ENCODE measurements around the gene C1QTNF8. TPM values are rescaled to one million over a fixed set of nuclear protein-coding genes. Genes with fewer than 3 reads are reported as not detected.

C1QTNF8 gene
- total and polyA plus RNA-seq, 2 of the 8 experiments (the other 6 are each of a cell fraction or from before 2014, with no cell fraction given) = not detected

GRCh38 chr16:1082266-1082951, 13.6 kb downstream of the C1QTNF8 start:
- no peak for DNase-seq (ENCODE audit: low read depth in 1 of 2, low spot score in 2 of 2)
- no peak overlapping the region for H2BK12ac ChIP-seq (ENCODE audit: low read depth, low read length)
- no peak overlapping the region for H2BK5ac ChIP-seq (ENCODE audit: low read depth, low read length)
- no peak overlapping the region for H3K4me2 ChIP-seq (ENCODE audit: insufficient read depth in 1 of 2, low read depth in 2 of 2, low read length in 2 of 2)
- ChIA-PET POLR2A (ENCODE audit: partially characterized antibody) (no interaction called here), CTCF (ENCODE audit: partially characterized antibody) (interaction anchor here (1.3 kb wide), 1 partner anchor 22 kb away, joined by 3 read pairs; no protein-coding TSS in a partner anchor)
- no peak overlapping the region for H3K9ac ChIP-seq (replicated peaks in 1 of 4; ENCODE audit: extremely low read depth in 1 of 4, low read depth in 3 of 4, low read length in 3 of 4)
- no peaks in the 10 kb centered on the region for H3K79me1 ChIP-seq (ENCODE audit: low read depth, low read length)
- no peak overlapping the region for H2BK20ac ChIP-seq (ENCODE audit: low read length)
- H3K56ac ChIP-seq (replicated peaks; ENCODE audit: insufficient read length, low read depth, low read length) = no peak overlapping the region
- H3K4me1 ChIP-seq (replicated peaks in 1 of 4; ENCODE audit: control insufficient read depth in 3 of 4, insufficient read depth in 4 of 4, low read length in 3 of 4) = no peaks in the 10 kb centered on the region; a peak in 1 of 7 replicates
- no peaks in the 10 kb centered on the region for H3K36me3 ChIP-seq (ENCODE audit: control insufficient read depth in 2 of 4, insufficient read depth in 4 of 4, low read length in 3 of 4)
- H3K4me3 ChIP-seq (ENCODE audit: extremely low read depth in 1 of 4, insufficient read depth in 2 of 4, low read depth in 3 of 4, low read length in 4 of 4) = no peak overlapping the region
- peak overlapping the region; percentile 16; the same call in 1 of the 2 replicates for H4K8ac ChIP-seq (ENCODE audit: extremely low read depth, insufficient read depth, low read length)
- H2BK120ac ChIP-seq (replicated peaks; ENCODE audit: low read depth, low read length) = no peak overlapping the region
- H3K23me2 ChIP-seq (ENCODE audit: low read depth, low read length) = no peaks in the 10 kb centered on the region
- no peak overlapping the region for H3K4ac ChIP-seq (replicated peaks; ENCODE audit: insufficient read length, low read depth, low read length)
- H3K18ac ChIP-seq (ENCODE audit: extremely low read depth, low read length) = no peak overlapping the region
- H4K5ac ChIP-seq (ENCODE audit: insufficient read length, low read depth, low read length) = no peak overlapping the region
- no peak overlapping the region for H2AFZ ChIP-seq (ENCODE audit: low read length)
- no peak overlapping the region for H3K23ac ChIP-seq (ENCODE audit: insufficient read length)
- WGBS, 2 experiments (ENCODE audit: extremely low coverage in 1 of 2, insufficient coverage in 1 of 2, insufficient read length in 1 of 2, insufficient replicate concordance in 2 of 2, low coverage in 1 of 2, low lambda C conversion rate in 2 of 2, missing lambda C conversion rate in 1 of 2) = 86% methylated on average over 15 of the region's 21 CpGs; no CpG with 5 or more reads in 1 of the 2 experiments
- H3K27ac ChIP-seq (ENCODE audit: low read depth, low read length) = no peak overlapping the region
- H4K91ac ChIP-seq (replicated peaks; ENCODE audit: insufficient read length, low read length) = no peak overlapping the region
- H2BK15ac ChIP-seq (ENCODE audit: low read length) = no peak overlapping the region
- no peak overlapping the region for H2AK5ac ChIP-seq (ENCODE audit: low read depth, low read length)
- no peak for FAIRE-seq
- H3K27me3 ChIP-seq (replicated peaks in 1 of 4; ENCODE audit: control insufficient read depth in 3 of 4, extremely low read depth in 1 of 4, insufficient read depth in 3 of 4, low read length in 3 of 4) = no peaks in the 10 kb centered on the region
- no peak for TF ChIP-seq EZH2 (IDR thresholded peaks at IDR 0.05; ENCODE audit: low read depth, low read length, severe bottlenecking)
- no peak for TF ChIP-seq CHD1 (IDR thresholded peaks at IDR 0.05; ENCODE audit: low read depth, low read length)
- no peak for TF ChIP-seq CTBP2 (IDR thresholded peaks at IDR 0.05; ENCODE audit: borderline replicate concordance, insufficient read depth, insufficient read length, low read length)
- TF ChIP-seq EGR1 (IDR thresholded peaks at IDR 0.05; ENCODE audit: borderline replicate concordance, low read depth, low read length) = no peak
- no peak for TF ChIP-seq BCL11A (IDR thresholded peaks at IDR 0.05; ENCODE audit: low read depth in 2 of 2, low read length in 2 of 2)
- TF ChIP-seq TEAD4 (IDR thresholded peaks at IDR 0.05; ENCODE audit: low read depth, low read length) = no peak
- no peak for TF ChIP-seq CEBPB (IDR thresholded peaks at IDR 0.05; ENCODE audit: low read depth, low read length)
- no peak for TF ChIP-seq YY1 (IDR thresholded peaks at IDR 0.05; ENCODE audit: low read depth, low read length)
- TF ChIP-seq TBP (IDR thresholded peaks at IDR 0.05; ENCODE audit: low read depth, low read length) = no peak
- TF ChIP-seq RNF2 (IDR thresholded peaks at IDR 0.05; ENCODE audit: borderline replicate concordance, low read depth, low read length, missing control alignments, poor library complexity, severe bottlenecking) = no peak
- H3K14ac ChIP-seq (ENCODE audit: insufficient read length) = no peak overlapping the region
- H3K79me2 ChIP-seq (ENCODE audit: control insufficient read depth in 1 of 2, insufficient read depth in 2 of 2, low read length in 2 of 2) = no peaks in the 10 kb centered on the region
- H3K9me3 ChIP-seq (ENCODE audit: insufficient read depth in 2 of 2, low read depth in 1 of 2, low read length in 1 of 2) = peaks cover 4 to 7% of the 10 kb centered on the region in 2 experiments; a peak in 3 of 4 replicates
- H4K20me1 ChIP-seq (replicated peaks in 1 of 2; ENCODE audit: control insufficient read depth in 1 of 2, insufficient read depth in 2 of 2, low read length in 2 of 2) = peaks cover 0 to 2% of the 10 kb centered on the region in 2 experiments

All from H1 (cell line).